NCI-H1436 (cell line): ENCODE results near the gene HIC1.

Experiments used
- DNase-seq: peaks from one replicate; lab custom pipeline; 2025; lab: John Stamatoyannopoulos, UW

The HIC1 gene

GRCh38 chr17:2060681-2061440 is 6.0 kb downstream of the HIC1 start:
- DNase-seq: no peak

- no peak for DNase-seq
Measured at GRCh38 chr17:2061441-2061958, 6.6 kb downstream of the HIC1 start.

GRCh38 chr17:2062571-2063183 is 7.8 kb downstream of the HIC1 start:
- no peak for DNase-seq

GRCh38 chr17:2063261-2064146 is 8.6 kb downstream of the HIC1 start:
- no peak for DNase-seq

- no peak for DNase-seq
Measured at GRCh38 chr17:2064147-2064489, 9.2 kb downstream of the HIC1 start.

- no peak for DNase-seq
Measured at GRCh38 chr17:2064520-2064971, 9.6 kb downstream of the HIC1 start.

- DNase-seq: no peak
Measured at GRCh38 chr17:2064980-2065785, 10.3 kb downstream of the HIC1 start.

- no peak for DNase-seq
Measured at GRCh38 chr17:2065949-2066400, 11.1 kb downstream of the HIC1 start.

- no peak for DNase-seq
Measured at GRCh38 chr17:2067048-2067561, 12.2 kb downstream of the HIC1 start.

- DNase-seq: no peak
Measured at GRCh38 chr17:2067608-2068024, 12.7 kb downstream of the HIC1 start.

GRCh38 chr17:2068031-2068518 is 13.2 kb downstream of the HIC1 start:
- no peak for DNase-seq

GRCh38 chr17:2068519-2069051 is 13.7 kb downstream of the HIC1 start:
- DNase-seq: no peak

GRCh38 chr17:2070241-2071023 is 15.5 kb downstream of the HIC1 start:
- no peak for DNase-seq

- no peak for DNase-seq
Measured at GRCh38 chr17:2071024-2071385, 16.1 kb downstream of the HIC1 start.

GRCh38 chr17:2071455-2072281 is 16.8 kb downstream of the HIC1 start:
- no peak for DNase-seq

GRCh38 chr17:2074919-2075318 is 20.0 kb downstream of the HIC1 start:
- no peak for DNase-seq

- no peak for DNase-seq
Measured at GRCh38 chr17:2075336-2076086, 20.6 kb downstream of the HIC1 start.
